ENCODE results near the gene CELSR3.

The CELSR3 gene

DNA sequence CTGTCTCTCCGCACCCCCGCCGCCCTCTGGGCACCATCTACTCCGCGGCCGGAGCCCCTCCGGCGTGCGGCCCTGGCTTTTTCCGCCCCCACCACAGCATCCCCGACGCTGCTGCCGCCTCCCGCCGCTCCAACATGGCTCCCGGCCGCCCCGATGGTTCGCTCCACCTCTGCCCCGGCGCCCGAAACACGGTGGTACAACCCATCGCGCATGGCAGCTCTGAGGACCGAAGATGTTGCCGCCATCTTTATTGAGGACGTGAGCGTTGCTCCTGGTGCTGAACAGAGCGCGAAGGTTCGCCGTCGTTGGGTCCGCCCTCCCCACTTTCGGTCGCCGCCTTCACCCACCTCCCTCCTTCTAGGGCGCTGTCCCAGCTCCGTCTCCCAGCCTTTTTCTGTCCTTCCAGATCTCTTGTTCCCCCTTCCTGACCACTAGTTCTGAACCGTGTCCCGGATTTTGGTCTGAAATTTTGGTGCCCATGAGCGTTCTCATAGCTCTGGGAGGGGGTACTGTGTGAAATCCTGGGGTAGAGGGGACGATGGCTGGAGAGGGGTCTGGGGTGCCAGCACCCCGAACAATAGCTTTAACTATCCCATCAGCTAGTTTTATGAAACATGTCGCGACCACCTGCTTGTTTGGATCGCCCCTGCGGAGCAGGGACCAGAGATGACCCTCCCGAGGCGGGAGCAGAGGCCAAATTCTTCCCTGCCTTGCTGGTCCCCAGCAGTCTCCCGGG lies at the start of gene CELSR3:
Gene CELSR3 (minus strand): TSS at position 134 of the 736 bp plus-strand sequence. CDS start 252 bp downstream, outside the sequence.
- H3K27me3 Mint-ChIP-seq (ENCODE audit: low read depth) = peaks cover 15% of the 10 kb centered on the region

GRCh38 chr3:48711727-48712126 lies 49.0 kb upstream of the CELSR3 start:
- peaks cover 71% of the 10 kb centered on the region for H3K36me3 Mint-ChIP-seq (ENCODE audit: low read depth)
- H3K4me1 Mint-ChIP-seq = peaks cover 37% of the 10 kb centered on the region
- no peaks in the 10 kb centered on the region for H3K9me3 Mint-ChIP-seq

More for the DNA sequence above, at the start of gene CELSR3:
- H3K4me3 Mint-ChIP-seq = peak within 1 kb of the TSS; percentile 95 to 97 (median 97)
- H3K27ac Mint-ChIP-seq = peak within 1 kb of the TSS; percentile 84 to 97 (median 93)
- peaks cover 10% of the 10 kb centered on the region for H3K4me1 Mint-ChIP-seq
- H3K36me3 Mint-ChIP-seq (ENCODE audit: low read depth) = peaks cover 4% of the 10 kb centered on the region
- H3K9me3 Mint-ChIP-seq = peaks cover 3% of the 10 kb centered on the region
- TF ChIP-seq, protein P1, sequence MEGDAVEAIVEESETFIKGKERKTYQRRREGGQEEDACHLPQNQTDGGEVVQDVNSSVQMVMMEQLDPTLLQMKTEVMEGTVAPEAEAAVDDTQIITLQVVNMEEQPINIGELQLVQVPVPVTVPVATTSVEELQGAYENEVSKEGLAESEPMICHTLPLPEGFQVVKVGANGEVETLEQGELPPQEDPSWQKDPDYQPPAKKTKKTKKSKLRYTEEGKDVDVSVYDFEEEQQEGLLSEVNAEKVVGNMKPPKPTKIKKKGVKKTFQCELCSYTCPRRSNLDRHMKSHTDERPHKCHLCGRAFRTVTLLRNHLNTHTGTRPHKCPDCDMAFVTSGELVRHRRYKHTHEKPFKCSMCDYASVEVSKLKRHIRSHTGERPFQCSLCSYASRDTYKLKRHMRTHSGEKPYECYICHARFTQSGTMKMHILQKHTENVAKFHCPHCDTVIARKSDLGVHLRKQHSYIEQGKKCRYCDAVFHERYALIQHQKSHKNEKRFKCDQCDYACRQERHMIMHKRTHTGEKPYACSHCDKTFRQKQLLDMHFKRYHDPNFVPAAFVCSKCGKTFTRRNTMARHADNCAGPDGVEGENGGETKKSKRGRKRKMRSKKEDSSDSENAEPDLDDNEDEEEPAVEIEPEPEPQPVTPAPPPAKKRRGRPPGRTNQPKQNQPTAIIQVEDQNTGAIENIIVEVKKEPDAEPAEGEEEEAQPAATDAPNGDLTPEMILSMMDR (IDR thresholded peaks at IDR 0.05; ENCODE audit: unreplicated experiment in 3 of 3) = no peak

GRCh38 chr3:48709051-48709461 lies 46.4 kb upstream of the CELSR3 start:
- no peak overlapping the region for H3K4me3 Mint-ChIP-seq
- H3K27ac Mint-ChIP-seq = peak overlapping the region in 1 of 3 experiments; percentile 8
- H3K27me3 Mint-ChIP-seq (ENCODE audit: low read depth) = no peaks in the 10 kb centered on the region
- TF ChIP-seq, protein P1 (IDR thresholded peaks at IDR 0.05; ENCODE audit: unreplicated experiment in 3 of 3) = no peak
- peaks cover 22% of the 10 kb centered on the region for H3K4me1 Mint-ChIP-seq
- peaks cover 62% of the 10 kb centered on the region for H3K36me3 Mint-ChIP-seq (ENCODE audit: low read depth)
- no peaks in the 10 kb centered on the region for H3K9me3 Mint-ChIP-seq

More at GRCh38 chr3:48711727-48712126, 49.0 kb upstream of the CELSR3 start:
- Mint-ChIP-seq H3K4me3 (peak overlapping the region; percentile 49 to 77 (median 56)), H3K27me3 (ENCODE audit: low read depth) (no peaks in the 10 kb centered on the region), H3K27ac (peak overlapping the region; percentile 49 to 82 (median 79))
- TF ChIP-seq, protein P1 (IDR thresholded peaks at IDR 0.05; ENCODE audit: unreplicated experiment in 3 of 3) = no peak

DNA sequence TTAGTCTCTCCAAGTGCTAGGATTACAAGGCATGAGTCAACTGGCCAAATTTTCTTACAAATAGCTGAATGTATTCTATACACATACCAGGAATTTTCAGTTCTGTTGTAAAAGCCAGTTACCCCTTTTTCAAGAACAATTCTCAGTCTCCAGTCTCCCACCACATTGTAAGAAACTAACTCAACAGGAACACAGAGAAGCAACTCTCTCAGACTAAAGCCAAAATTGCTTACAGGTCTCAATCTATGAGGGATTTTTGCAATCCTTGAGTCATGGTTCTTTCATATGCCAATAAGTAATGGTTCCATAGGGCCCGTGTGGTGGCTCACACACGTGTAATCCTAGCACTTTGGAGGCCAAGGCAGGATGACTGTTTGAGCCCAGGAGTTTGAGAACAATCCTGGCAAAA lies 45.8 kb upstream of the CELSR3 start:
- Mint-ChIP-seq H3K4me3 (no peak overlapping the region), H3K27ac (peak overlapping the region in 1 of 3 experiments; percentile 8), H3K4me1 (peaks cover 21% of the 10 kb centered on the region), H3K36me3 (ENCODE audit: low read depth) (peaks cover 62% of the 10 kb centered on the region), H3K9me3 (no peaks in the 10 kb centered on the region), H3K27me3 (ENCODE audit: low read depth) (no peaks in the 10 kb centered on the region)
- TF ChIP-seq, protein P1 (IDR thresholded peaks at IDR 0.05; ENCODE audit: unreplicated experiment in 3 of 3) = no peak

DNA sequence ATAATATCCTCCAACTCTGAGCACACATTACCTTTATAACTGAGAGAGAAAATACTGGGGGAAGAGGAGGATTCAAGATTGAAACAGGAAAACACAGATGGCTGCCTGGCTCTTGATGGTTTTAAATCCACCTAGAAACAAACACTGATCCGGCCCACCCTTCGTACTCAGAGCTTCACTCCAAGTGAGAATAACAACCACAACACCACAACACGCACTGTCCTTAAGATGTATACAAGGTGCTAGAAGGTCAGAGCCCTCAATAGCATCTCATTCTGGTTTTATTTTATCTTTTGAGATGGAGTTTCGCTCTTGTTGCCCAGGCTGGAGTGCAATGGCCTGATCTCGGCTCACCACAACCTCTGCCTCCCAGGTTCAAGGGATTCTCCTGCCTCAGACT lies 44.5 kb upstream of the CELSR3 start:
- H3K4me3 Mint-ChIP-seq = no peak overlapping the region
- H3K27ac Mint-ChIP-seq = no peak overlapping the region
- TF ChIP-seq, protein P1 (IDR thresholded peaks at IDR 0.05; ENCODE audit: unreplicated experiment in 3 of 3) = no peak
- peaks cover 63% of the 10 kb centered on the region for H3K36me3 Mint-ChIP-seq (ENCODE audit: low read depth)
- H3K9me3 Mint-ChIP-seq = no peaks in the 10 kb centered on the region
- peaks cover 15% of the 10 kb centered on the region for H3K4me1 Mint-ChIP-seq
- no peaks in the 10 kb centered on the region for H3K27me3 Mint-ChIP-seq (ENCODE audit: low read depth)

Measured in nephron (organoid).